Measurements from ENCODE around the gene CAPN15. TPM values are rescaled to one million over a fixed set of nuclear protein-coding genes. Genes with fewer than 3 reads are reported as not detected.

Gene CAPN15
- total and polyA plus RNA-seq, 10 donors: 25.8 to 71.7 (median 62.5) TPM

GRCh38 chr16:590188-590814, 62.8 kb downstream of the CAPN15 start:
- peak; percentile 92 for DNase-seq
- 0 to 3% (median 1%) methylated on average over 14 to 71 of the region's 71 CpGs for WGBS, 5 donors
- no peak for TF ChIP-seq POLR2AphosphoS5 (IDR thresholded peaks at IDR 0.05)
- TF ChIP-seq, protein P1, sequence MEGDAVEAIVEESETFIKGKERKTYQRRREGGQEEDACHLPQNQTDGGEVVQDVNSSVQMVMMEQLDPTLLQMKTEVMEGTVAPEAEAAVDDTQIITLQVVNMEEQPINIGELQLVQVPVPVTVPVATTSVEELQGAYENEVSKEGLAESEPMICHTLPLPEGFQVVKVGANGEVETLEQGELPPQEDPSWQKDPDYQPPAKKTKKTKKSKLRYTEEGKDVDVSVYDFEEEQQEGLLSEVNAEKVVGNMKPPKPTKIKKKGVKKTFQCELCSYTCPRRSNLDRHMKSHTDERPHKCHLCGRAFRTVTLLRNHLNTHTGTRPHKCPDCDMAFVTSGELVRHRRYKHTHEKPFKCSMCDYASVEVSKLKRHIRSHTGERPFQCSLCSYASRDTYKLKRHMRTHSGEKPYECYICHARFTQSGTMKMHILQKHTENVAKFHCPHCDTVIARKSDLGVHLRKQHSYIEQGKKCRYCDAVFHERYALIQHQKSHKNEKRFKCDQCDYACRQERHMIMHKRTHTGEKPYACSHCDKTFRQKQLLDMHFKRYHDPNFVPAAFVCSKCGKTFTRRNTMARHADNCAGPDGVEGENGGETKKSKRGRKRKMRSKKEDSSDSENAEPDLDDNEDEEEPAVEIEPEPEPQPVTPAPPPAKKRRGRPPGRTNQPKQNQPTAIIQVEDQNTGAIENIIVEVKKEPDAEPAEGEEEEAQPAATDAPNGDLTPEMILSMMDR (IDR thresholded peaks at IDR 0.05 in 8 of 11, conservative IDR thresholded peaks at IDR 0.05 in 3 of 11): peak in 1 of 11 experiments; percentile 0
- no peak for TF ChIP-seq POLR2A (IDR thresholded peaks at IDR 0.05)
- peak overlapping the region; percentile 51 to 96 (median 72) for H3K4me3 ChIP-seq
- peaks cover 26 to 71% (median 58%) of the 10 kb centered on the region in 6 donors for H3K4me1 ChIP-seq
- peaks cover 0 to 7% (median 0%) of the 10 kb centered on the region in 7 donors for H3K27me3 ChIP-seq (replicated peaks in 1 of 7)
- peak overlapping the region; percentile 35 to 100 (median 86) for H3K27ac ChIP-seq
- intact Hi-C loops (cut with DNase I; ENCODE audit: low total_unique reads): no loop called here
- H3K9me3 ChIP-seq: no peaks in the 10 kb centered on the region
- H3K36me3 ChIP-seq: peaks cover 0 to 13% (median 0%) of the 10 kb centered on the region in 6 donors

DNA sequence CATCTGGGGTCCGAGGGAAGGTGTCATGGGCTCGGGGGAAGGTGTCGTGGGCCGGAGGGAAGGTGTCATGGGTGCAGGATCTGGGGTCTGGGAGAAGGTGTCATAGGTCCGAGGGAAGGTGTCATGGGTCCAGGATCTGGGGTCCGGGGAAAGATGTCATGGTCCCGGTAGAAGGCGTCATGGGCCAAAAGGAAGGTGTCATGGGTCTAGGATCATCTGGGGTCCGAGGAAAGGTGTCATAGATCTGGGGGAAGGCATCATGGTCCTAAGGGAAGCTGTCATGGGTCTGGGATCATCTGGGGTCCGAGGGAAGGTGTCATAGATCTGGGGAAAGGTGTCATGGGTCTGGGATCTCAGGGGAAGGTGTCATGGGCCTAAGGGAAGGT, 63.3 kb downstream of the CAPN15 start:
- H3K27me3 ChIP-seq (replicated peaks in 1 of 7): peaks cover 0 to 2% (median 0%) of the 10 kb centered on the region in 7 donors
- H3K36me3 ChIP-seq: peaks cover 0 to 13% (median 0%) of the 10 kb centered on the region in 6 donors
- H3K4me1 ChIP-seq: peaks cover 26 to 76% (median 60%) of the 10 kb centered on the region in 6 donors
- no peaks in the 10 kb centered on the region for H3K9me3 ChIP-seq
- 52 to 67% (median 60%) methylated on average over 10 of the region's 10 CpGs for WGBS, 5 donors
- intact Hi-C loops (cut with DNase I; ENCODE audit: low total_unique reads): no loop called here
- peak overlapping the region in 4 of 8 donors; percentile 85 to 100 (median 98) for H3K27ac ChIP-seq
- DNase-seq: no peak
- TF ChIP-seq POLR2AphosphoS5 (IDR thresholded peaks at IDR 0.05) (no peak), POLR2A (IDR thresholded peaks at IDR 0.05) (no peak)
- TF ChIP-seq, protein P1 (IDR thresholded peaks at IDR 0.05 in 8 of 11, conservative IDR thresholded peaks at IDR 0.05 in 3 of 11): no peak
- H3K4me3 ChIP-seq: peak overlapping the region; percentile 51 to 96 (median 72)

DNA sequence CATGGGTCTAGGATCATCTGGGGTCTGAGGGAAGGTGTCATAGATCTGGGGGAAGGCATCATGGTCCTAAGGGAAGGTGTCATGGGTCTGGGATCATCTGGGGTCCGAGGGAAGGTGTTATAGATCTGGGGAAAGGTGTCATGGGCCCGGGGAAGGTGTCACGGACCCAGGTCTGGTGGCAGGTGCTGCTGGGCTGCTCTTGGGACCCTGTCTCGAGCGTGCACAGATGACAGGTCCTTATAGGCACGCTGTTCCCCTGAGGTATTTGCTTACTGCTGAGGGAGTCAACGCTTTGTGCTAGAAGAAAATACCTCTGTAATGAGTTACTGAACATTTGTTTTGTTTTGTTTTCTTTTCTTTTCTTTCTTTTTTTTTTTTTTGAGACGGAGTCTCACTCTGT, 63.7 kb downstream of the CAPN15 start:
- DNase-seq: no peak
- Histone ChIP-seq H3K9me3 (no peaks in the 10 kb centered on the region), H3K27me3 (replicated peaks in 1 of 7) (no peaks in the 10 kb centered on the region), H3K4me1 (peaks cover 26 to 80% (median 62%) of the 10 kb centered on the region in 6 donors), H3K4me3 (peak overlapping the region in 4 of 8 donors; percentile 68 to 96 (median 82)), H3K36me3 (peaks cover 0 to 14% (median under 1%) of the 10 kb centered on the region in 6 donors), H3K27ac (peak overlapping the region in 1 of 8 donors; percentile 98)
- no peak for TF ChIP-seq POLR2AphosphoS5 (IDR thresholded peaks at IDR 0.05)
- WGBS, 5 donors: 77 to 95% (median 87%) methylated on average over 7 to 8 of the region's 8 CpGs
- intact Hi-C loops (cut with DNase I; ENCODE audit: low total_unique reads): no loop called here

DNA sequence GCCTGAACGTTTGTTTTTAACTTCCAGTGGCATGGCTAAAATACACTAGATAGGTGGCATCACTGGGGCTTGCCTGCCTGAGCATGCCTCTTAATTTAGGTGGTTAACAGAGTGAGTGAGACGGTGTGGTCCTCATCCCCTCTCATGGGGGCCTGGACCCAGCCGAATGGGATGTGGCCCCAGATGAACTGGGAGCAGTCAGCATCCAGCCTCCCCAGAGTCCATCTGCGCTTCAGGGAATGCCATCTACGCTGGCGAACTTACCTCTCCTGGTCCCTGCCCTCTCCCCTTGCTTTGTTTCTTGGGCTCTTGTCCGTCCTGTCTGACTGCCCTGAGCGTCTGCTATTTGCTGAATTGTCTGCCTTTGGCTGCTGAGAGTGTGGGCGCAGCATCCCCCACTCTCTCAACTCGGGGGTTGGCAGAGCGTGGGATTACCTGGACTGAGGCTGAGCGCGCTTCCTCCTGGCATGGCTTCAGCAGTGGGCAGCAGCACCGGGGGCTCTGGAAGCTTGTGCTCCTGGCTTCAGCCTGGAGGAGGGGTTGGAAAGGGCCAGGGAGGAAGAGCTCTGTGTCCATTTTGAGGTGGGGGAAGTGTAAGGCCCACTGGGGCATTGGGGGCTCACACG, 64.5 kb downstream of the CAPN15 start:
- Histone ChIP-seq H3K27ac (peak overlapping the region in 6 of 8 donors; percentile 41 to 84 (median 72)), H3K36me3 (peaks cover 0 to 22% (median 2%) of the 10 kb centered on the region in 6 donors), H3K4me3 (peak overlapping the region in 2 of 8 donors; percentile 6 to 32), H3K27me3 (replicated peaks in 1 of 7) (no peaks in the 10 kb centered on the region), H3K4me1 (peaks cover 26 to 84% (median 64%) of the 10 kb centered on the region in 6 donors), H3K9me3 (no peaks in the 10 kb centered on the region)
- WGBS, 5 donors: 77 to 95% (median 77%) methylated on average over 12 to 15 of the region's 15 CpGs
- intact Hi-C loops (cut with DNase I; ENCODE audit: low total_unique reads): no loop called here
- TF ChIP-seq POLR2A (IDR thresholded peaks at IDR 0.05) (no peak), POLR2AphosphoS5 (IDR thresholded peaks at IDR 0.05) (no peak)
- TF ChIP-seq, protein P1 (IDR thresholded peaks at IDR 0.05 in 8 of 11, conservative IDR thresholded peaks at IDR 0.05 in 3 of 11): no peak
- peak; percentile 77 for DNase-seq

Measured in spleen (tissue), 11 donors.